NOMO-1 treated with DMSO at 0.1 percent for 48 hours (cell line): Measurements from ENCODE around the gene LAMP5.
A peak's percentile ranks its signal among the peaks of the same experiment; 100 is the strongest.

ENCODE experiments used
- DNase-seq: peaks from one replicate; lab custom pipeline; 2025; ENCODE audit not compliant: unreplicated experiment; lab: John Stamatoyannopoulos, UW

Gene LAMP5

GRCh38 chr20:9532069-9532838, 17.9 kb downstream of the LAMP5 start:
- DNase-seq = no peak

DNA sequence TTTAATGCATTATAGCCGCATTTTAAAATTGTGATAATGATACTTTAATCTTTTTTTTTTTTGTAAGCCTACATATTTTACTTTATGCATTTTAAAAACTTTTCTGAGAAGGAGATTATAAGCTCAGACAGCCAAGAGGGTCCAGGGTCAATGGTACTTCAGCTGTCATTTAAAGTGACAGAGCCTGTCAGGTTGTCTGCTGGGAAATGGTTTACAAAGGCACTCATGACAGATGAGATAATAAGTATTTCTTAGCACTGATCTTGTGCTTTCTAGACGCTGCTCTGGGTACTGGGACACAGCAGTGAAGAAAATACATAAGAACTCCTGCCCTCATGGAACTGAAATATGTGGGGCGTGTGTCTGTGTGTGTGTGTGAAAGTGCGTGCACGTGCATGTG, 19.6 kb downstream of the LAMP5 start:
- no peak for DNase-seq

DNA sequence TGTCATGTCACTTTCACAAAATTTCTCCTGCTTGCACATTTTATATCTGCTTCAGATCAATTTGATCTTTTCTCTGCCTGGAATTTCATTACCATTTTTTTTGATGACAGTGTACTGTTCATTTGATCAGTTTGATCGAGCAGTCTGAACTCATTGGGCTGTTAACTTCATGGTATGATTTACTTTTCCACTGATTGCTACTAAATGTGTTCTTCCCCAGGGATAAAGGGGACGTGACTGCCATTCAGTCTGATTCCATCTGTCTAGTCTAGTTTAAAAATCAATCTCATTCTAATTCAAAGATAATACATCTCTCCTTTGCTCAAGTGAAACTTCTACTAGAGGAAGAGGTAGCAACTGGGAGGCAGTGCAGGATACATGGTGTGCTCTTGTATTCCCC, 21.1 kb downstream of the LAMP5 start:
- no peak for DNase-seq

DNA sequence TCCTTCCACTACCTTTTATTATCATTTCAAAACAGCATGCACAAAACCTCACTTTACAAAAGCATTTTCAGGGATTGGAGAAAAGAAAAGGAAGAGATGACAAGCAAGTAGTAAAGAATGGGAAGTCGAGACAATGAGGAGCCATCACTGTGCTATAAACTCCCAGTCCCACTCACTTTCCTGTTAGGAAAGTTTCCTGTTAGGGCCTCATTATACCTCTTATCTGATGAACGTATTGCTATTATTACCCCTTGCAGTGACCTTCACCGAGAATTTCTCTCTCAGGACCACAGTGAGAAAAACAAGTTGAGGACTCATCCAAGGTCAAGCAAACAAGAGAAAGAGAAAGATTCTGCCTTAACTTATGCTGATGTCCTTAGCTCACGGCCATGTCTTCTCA, 28.8 kb downstream of the LAMP5 start:
- no peak for DNase-seq

DNA sequence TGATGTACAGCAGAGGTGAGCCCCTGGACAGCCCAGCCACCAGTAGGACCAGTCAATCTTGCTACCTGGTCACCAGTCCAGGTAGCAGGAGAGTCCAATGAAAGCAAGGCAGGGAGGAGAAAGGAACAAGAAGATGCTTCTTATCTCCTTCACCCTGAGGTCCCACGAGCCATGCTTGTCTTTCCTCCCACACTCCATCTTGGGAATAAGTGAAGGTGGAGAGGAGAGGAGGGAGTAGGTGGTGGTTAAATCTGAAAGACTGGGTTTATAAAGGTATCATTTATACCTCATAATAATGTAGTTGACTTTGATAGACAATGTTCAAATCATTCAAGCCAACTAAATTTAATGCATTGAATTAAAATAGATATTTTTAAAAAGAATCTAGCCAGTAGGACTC, 35.9 kb downstream of the LAMP5 start:
- no peak for DNase-seq

GRCh38 chr20:9550871-9551270, 36.5 kb downstream of the LAMP5 start:
- no peak for DNase-seq

- peak; percentile 85 for DNase-seq
Measured at GRCh38 chr20:9551808-9552550, 37.6 kb downstream of the LAMP5 start.

DNA sequence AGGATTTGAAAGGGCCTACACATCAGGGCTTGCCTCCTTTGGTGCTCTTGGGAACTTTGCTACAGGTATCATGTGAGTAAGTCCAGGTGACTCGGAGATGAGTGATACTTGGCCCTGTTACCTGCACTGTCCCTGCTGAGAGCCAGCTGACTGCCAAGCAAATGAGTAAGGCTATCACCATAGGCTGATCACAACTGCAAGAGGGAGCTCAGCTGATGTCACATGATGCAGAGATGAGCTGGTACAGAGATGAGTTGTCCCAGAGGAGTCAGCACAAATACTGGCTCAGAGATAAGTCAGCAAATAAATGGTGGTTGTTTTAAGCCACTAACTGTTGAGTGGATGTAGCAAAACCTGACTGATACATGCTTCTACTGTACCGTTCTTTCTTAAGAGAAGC, 41.4 kb downstream of the LAMP5 start:
- no peak for DNase-seq

DNA sequence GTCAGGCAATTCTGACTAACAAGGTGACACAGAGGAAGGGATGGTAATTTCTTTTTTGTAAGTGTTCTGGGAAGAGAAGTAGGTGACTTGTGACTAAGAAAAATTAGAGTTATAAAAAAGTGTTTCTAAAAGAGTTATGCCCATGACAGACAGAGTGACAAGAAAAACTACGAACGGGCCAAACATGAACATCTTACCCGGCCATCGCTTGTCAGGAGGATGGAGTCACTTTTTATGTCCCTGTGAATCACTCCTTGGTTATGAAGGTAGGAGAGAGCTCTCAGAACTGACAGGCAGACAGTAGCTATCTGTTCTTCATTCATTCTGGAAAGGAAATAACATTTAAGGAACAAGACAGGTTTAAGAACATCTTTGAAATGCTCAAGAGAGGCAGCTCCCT, 43.0 kb downstream of the LAMP5 start:
- no peak for DNase-seq

GRCh38 chr20:9565910-9566550, 51.6 kb downstream of the LAMP5 start:
- no peak for DNase-seq

DNA sequence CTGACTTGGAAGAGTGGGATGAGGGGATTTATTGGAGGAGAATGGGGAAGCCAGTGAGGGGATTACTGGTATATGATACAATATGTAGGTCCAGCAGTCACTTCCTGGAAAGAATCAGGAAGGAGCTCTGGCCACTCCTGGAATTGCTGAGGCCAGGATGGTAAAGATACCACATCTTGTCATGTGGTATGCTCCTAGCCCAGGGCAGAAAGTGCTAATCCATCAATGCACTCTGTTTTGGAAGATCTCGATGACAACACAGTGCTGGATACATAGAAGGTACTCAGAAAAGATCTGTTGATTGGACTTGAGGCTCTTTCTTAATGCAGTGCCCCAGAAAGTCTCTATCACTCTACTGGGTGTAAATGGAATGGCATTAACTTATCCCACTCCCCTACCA, 52.6 kb downstream of the LAMP5 start:
- DNase-seq = no peak

DNA sequence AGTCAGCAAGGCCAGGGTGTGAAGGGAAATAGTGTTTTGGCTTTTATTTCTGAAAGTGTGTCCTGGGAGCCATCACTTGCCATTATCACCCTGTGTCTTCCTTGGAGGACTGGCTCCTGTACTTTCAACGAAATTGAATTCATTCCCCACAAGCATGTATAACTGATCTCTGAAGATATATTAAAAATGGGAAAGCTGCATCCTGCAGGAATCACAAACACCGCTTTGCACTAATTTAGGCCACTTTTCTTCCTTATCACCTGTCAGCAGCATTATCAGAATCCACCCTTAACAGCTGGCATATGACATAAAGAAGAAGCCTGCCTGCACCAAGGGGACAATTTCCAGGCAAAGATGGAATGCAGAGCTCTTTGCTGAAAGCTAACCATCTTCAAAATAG, 56.2 kb downstream of the LAMP5 start:
- no peak for DNase-seq

DNA sequence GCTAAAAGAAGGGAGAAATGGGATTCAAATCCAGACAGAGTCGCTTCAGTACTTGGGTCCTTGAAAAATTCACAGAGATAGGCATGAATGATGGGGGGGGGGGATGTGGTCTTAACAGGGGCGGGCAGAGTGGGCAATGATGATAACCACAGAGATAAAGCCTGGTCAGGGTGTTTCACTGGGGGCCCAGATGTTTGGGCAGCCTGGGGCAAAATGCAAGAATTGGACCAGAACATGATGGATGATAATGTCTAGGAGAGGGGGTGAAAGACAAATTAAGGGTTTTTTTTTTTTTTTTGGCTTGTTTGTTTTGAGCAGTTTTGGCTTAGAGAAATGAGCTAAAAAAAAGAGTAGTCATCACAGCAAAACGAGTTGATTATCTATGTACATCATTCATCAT, 57.4 kb downstream of the LAMP5 start:
- no peak for DNase-seq

GRCh38 chr20:9572670-9573069, 58.3 kb downstream of the LAMP5 start:
- no peak for DNase-seq

DNA sequence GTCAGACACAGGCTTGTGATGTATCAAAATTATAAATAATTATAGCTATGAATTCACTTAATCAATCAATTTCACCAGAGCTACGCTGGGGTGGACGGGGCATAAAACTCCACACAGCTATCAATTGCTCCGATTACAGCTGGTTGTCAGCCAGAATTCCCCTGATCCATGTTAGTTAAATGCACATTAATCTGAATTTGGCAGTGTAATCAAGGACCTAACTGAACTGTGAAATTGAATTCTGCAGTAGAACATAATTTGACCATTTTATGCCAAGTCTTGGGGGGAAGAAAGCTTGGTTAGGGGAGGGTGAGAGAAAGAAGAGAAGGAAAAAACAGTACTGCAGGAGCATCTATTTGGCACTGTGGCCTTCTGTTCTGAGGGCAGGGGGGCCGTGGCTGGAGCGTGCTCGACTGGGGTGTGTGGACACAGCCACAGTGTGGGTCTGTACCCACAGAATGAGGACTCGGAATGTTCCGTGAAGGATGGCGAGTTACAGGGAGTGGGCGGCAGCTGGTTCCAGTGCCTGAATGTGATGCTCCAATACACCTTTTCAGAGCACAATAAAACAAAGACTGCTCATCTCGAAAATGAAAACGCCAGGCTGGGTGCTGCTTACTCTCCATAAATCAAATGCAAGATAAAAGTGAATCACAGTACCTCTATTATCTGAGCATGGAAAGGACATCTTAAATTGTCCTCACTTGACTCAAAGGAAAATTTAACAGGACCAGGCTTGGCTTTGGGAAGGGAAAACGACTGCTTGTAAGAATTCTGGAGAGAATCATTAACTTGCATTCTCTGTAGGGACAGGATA, 59.2 kb downstream of the LAMP5 start:
- no peak for DNase-seq

- no peak for DNase-seq
Measured at GRCh38 chr20:9574181-9574580, 59.8 kb downstream of the LAMP5 start.

- DNase-seq = no peak
Measured at GRCh38 chr20:9574776-9575175, 60.4 kb downstream of the LAMP5 start.

DNA sequence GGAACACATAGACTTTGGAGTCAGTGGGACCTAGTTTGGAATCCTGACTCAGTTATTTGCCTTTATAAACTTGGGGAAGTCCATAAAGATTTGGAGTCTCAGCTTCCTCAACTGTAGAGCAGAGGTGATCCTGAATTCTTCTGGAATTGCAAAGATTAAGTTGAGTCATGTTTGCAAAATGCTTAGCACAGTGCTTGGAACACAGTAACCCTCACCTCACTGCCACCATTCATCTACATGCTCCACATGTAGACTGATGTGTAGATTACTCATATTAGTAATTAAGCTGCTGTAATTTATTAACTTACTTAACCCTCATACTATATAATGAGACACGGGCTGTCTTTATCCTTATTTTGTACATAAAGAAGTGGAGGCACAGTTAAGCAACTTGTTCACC, 61.4 kb downstream of the LAMP5 start:
- DNase-seq = no peak

- DNase-seq = no peak
Measured at GRCh38 chr20:9576695-9577094, 62.3 kb downstream of the LAMP5 start.

- no peak for DNase-seq
Measured at GRCh38 chr20:9577397-9577796, 63.0 kb downstream of the LAMP5 start.

DNA sequence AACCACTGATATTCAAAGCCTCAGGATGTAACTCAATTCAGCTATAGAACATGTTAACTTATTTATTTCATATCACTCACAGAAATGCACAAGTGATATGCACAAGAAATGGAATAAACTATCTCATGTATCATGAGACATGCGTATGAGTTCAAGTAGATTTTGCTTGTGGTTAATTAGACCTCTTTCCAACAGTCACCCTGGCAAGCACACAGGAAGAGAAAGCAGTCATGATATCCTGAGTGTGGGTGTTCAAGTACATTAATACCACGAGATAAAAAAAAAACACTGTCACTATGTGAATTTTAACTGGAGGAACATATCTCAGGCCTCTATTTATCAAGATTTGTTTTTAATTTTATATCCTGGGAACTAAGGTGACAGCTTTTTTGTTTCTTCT, 64.2 kb downstream of the LAMP5 start:
- no peak for DNase-seq
